Measurements from ENCODE around the gene PRPSAP2.

DNA sequence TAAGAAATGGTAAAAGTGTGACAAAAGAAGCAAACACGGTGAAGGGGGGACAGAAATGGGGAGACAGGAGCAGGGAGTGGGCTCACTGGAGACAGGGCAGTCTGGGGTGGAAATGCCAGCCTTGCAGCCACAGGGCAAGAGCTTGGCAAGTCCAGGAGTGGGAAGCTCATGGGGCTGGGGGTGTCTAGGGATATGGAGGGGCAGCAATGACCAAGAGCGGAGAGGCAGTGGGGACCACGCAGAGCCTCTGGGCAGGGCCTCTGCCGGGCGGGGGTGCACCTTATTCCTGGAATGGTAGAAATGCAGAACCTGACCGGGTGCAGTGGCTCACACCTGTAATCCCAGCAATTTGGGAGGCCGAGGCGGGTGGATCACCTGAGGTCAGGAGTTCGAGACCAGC is 106.6 kb downstream of the PRPSAP2 start:
- TF ChIP-seq, protein P1, sequence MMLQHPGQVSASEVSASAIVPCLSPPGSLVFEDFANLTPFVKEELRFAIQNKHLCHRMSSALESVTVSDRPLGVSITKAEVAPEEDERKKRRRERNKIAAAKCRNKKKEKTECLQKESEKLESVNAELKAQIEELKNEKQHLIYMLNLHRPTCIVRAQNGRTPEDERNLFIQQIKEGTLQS (IDR thresholded peaks at IDR 0.05), result no peak
- TF ChIP-seq, protein P2, sequence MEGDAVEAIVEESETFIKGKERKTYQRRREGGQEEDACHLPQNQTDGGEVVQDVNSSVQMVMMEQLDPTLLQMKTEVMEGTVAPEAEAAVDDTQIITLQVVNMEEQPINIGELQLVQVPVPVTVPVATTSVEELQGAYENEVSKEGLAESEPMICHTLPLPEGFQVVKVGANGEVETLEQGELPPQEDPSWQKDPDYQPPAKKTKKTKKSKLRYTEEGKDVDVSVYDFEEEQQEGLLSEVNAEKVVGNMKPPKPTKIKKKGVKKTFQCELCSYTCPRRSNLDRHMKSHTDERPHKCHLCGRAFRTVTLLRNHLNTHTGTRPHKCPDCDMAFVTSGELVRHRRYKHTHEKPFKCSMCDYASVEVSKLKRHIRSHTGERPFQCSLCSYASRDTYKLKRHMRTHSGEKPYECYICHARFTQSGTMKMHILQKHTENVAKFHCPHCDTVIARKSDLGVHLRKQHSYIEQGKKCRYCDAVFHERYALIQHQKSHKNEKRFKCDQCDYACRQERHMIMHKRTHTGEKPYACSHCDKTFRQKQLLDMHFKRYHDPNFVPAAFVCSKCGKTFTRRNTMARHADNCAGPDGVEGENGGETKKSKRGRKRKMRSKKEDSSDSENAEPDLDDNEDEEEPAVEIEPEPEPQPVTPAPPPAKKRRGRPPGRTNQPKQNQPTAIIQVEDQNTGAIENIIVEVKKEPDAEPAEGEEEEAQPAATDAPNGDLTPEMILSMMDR (IDR thresholded peaks at IDR 0.05 in 2 of 3, conservative IDR thresholded peaks at IDR 0.05 in 1 of 3; ENCODE audit: borderline replicate concordance in 1 of 3, insufficient read depth in 1 of 3, low read depth in 2 of 3, low read length in 2 of 3), result no peak
- TF ChIP-seq, protein P3, sequence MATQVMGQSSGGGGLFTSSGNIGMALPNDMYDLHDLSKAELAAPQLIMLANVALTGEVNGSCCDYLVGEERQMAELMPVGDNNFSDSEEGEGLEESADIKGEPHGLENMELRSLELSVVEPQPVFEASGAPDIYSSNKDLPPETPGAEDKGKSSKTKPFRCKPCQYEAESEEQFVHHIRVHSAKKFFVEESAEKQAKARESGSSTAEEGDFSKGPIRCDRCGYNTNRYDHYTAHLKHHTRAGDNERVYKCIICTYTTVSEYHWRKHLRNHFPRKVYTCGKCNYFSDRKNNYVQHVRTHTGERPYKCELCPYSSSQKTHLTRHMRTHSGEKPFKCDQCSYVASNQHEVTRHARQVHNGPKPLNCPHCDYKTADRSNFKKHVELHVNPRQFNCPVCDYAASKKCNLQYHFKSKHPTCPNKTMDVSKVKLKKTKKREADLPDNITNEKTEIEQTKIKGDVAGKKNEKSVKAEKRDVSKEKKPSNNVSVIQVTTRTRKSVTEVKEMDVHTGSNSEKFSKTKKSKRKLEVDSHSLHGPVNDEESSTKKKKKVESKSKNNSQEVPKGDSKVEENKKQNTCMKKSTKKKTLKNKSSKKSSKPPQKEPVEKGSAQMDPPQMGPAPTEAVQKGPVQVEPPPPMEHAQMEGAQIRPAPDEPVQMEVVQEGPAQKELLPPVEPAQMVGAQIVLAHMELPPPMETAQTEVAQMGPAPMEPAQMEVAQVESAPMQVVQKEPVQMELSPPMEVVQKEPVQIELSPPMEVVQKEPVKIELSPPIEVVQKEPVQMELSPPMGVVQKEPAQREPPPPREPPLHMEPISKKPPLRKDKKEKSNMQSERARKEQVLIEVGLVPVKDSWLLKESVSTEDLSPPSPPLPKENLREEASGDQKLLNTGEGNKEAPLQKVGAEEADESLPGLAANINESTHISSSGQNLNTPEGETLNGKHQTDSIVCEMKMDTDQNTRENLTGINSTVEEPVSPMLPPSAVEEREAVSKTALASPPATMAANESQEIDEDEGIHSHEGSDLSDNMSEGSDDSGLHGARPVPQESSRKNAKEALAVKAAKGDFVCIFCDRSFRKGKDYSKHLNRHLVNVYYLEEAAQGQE (IDR thresholded peaks at IDR 0.05; ENCODE audit: low read depth), result no peak

Measured in HCT116 (cell line).